Suppressor macrophage (primary cell): ENCODE results near the gene SMIM35.

Source experiments
- DNase-seq, 4 experiments: peaks; one replicate each; pipeline ENCODE4 v3.0.0-alpha.2; 2020 to 2022

Gene SMIM35

GRCh38 chr11:118002541-118003423 lies 84.0 kb downstream of the SMIM35 start:
- DNase-seq: peak; percentile 76 to 91 (median 84)

- peak in 3 of 4 experiments; percentile 41 to 62 (median 57) for DNase-seq
These were observed 84.7 kb downstream of the SMIM35 start for GRCh38 chr11:118002010-118002540.

- DNase-seq: peak in 2 of 4 experiments; percentile 26 to 31
These were observed 85.2 kb downstream of the SMIM35 start for GRCh38 chr11:118001494-118001971.

DNA sequence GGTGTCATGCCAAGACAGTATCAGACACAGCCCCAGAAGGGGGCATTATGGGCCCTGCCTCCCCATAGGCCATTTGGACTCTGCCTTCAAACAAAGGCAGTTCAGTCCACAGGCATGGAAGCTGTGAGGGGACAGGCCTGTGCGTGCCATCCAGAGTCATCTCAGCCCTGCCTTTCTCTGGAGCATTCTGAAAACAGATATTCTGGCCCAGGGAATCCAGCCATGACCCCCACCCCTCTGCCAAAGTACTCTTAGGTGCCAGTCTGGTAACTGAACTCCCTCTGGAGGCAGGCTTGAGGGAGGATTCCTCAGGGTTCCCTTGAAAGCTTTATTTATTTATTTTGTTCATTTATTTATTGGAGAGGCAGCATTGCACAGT lies 85.9 kb downstream of the SMIM35 start:
- DNase-seq: peak in 1 of 4 experiments; percentile 13

- peak in 1 of 4 experiments; percentile 3 for DNase-seq
These were observed 86.5 kb downstream of the SMIM35 start for GRCh38 chr11:118000067-118000849.

DNA sequence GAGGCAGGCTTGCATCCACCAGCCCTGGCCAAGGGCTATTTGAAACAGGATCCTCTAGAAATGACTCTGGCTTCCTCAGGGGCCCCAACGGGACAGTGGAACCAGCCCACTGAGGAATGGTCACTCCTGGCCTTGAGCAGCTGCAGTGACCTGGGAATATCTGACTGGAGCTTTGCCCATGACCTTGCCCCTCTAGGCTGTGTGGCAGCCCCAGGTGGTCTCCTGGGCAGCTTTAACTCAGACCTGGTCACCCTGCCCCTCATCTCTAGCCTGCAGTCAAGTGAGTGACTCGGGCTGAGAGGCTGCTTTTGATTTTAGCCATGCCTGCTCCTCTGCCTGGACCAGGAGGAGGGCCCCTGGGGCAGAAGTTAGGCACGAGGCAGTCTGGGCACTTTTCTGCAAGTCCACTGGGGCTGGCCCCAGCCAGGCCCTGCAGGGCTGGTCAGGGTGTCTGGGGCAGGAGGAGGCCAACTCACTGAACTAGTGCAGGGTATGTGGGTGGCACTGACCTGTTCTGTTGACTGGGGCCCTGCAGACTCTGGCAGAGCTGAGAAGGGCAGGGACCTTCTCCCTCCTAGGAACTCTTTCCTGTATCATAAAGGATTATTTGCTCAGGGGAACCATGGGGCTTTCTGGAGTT lies 87.3 kb downstream of the SMIM35 start:
- DNase-seq: peak in 2 of 4 experiments; percentile 22 to 39

DNA sequence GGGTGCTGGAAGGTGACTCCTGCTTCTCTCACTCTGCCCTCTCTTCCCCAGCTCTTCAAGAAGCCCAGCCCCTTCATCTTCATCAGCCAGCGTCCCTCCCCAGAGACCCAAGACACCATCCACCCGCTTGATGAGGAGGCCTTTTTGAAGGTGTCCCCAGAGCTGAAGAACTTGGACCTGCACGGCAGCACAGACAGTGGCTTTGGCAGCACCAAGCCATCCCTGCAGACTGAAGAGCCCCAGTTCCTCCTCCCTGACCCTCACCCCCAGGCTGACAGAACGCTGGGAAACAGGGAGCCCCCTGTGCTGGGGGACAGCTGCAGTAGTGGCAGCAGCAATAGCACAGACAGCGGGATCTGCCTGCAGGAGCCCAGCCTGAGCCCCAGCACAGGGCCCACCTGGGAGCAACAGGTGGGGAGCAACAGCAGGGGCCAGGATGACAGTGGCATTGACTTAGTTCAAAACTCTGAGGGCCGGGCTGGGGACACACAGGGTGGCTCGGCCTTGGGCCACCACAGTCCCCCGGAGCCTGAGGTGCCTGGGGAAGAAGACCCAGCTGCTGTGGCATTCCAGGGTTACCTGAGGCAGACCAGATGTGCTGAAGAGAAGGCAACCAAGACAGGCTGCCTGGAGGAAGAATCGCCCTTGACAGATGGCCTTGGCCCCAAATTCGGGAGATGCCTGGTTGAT lies 88.0 kb downstream of the SMIM35 start:
- peak in 1 of 4 experiments; percentile 7 for DNase-seq

GRCh38 chr11:117997823-117998579 lies 88.8 kb downstream of the SMIM35 start:
- peak in 1 of 4 experiments; percentile 6 for DNase-seq

- peak in 1 of 4 experiments; percentile 2 for DNase-seq
These were observed 89.4 kb downstream of the SMIM35 start for GRCh38 chr11:117997406-117997805.

- DNase-seq: no peak
These were observed 90.7 kb downstream of the SMIM35 start for GRCh38 chr11:117996058-117996457.

GRCh38 chr11:117995472-117995871 lies 91.3 kb downstream of the SMIM35 start:
- DNase-seq: no peak

GRCh38 chr11:117993988-117994745 lies 92.6 kb downstream of the SMIM35 start:
- peak; percentile 88 to 94 (median 93) for DNase-seq

- no peak for DNase-seq
These were observed 94.1 kb downstream of the SMIM35 start for GRCh38 chr11:117992620-117993019.

DNA sequence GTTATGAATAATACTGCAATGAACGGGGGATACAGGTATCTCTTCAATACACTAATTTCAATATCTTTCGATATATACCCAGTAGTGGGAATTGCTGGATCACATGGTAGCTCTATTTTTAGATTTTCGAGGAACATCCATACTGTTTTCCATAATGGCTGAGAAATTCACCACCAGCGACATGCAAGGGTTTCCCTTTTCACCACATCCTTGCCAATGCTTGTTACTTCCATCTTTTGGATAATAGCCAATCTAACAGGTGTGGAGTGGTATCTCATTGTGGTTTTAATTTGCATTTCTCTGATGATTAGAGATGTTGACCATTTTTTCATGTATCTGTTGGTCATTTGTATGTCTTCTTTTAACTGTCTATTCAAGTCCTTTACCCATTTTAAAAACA lies 94.6 kb downstream of the SMIM35 start:
- DNase-seq: no peak

- DNase-seq: peak; percentile 89 to 96 (median 93)
These were observed 97.2 kb downstream of the SMIM35 start for GRCh38 chr11:117989351-117990102.

DNA sequence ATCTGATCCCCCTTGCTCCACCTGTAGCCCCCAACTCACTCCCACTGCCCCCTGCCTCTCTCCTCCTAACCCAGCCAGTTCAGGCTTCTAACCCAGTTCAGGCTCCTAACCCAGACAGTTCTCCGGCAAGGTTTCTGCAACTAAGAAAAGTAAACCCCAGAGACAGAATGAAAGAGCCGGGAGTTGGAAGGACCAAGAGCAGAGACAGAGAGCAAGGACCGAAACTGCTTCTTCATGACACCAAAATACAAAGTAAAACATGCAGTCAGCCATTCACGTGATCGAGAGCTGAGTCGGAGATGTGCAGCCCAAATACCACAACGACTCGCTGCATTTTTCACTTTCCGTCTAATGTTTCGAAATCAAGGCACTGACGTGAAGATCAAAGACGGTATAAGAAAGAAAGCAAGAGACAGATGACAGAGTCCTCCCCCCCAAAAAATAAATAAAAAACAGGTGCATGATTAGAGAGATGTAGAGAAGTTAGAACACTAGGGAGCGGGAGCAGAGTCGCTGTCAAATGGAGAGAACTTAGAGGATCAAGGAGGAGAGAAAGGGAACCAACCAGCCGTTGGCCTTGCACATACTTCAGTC lies 99.7 kb downstream of the SMIM35 start:
- DNase-seq: peak; percentile 71 to 86 (median 80)

DNA sequence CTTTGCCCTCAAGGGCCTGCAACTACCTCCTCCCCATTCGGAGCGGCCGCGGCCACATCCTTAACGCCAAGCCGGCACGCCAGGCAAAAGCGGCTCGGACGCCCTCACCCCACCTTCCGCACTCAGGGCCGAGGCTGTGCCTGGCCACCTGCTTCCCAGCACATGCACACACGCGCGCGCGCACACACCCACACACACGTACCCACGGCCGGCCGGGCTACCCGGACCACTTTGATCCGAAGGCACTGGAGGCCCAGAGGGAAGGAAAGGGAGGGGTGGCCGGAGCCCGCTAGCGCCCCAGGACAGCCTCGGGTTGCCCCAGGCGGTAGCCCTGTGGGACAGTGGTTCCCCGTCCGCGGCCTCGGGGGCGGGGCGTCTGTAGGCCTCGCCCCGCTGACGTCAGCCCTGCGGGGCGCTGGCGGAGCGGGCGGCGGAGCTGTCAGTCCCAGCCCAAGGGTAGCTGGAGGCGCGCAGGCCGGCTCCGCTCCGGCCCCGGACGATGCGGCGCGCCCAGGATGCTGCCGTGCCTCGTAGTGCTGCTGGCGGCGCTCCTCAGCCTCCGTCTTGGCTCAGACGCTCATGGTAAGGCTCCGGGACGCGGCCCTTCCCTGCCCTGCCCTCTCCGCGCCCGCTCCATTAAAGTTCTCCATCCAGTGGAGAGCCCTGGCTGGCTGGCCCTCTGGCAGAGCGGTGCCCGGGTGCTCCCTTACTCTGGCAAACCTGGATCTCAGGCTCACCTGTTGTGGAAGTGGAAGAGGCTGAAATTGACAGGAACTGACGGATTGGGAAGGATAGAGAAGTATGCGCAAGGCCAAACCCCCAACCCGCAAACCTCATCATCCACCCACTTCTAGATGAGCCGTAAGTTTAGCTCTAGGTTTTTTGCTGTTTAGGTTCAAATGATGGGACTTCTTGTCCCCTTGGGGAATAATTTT lies 100.5 kb downstream of the SMIM35 start, which contains the start of gene IL10RA:
IL10RA (plus strand) TSS at position 442 of the 935 bp plus-strand sequence; CDS start at position 516, 74 bp downstream.
- peak; percentile 97 to 98 (median 98) for DNase-seq

- DNase-seq: no peak
These were observed 102.3 kb downstream of the SMIM35 start for GRCh38 chr11:117984476-117984875.
